ENCODE measurements around the gene SH3PXD2B. TPM values are rescaled to one million over a fixed set of nuclear protein-coding genes. Genes with fewer than 3 reads are reported as not detected.

Gene SH3PXD2B
- total RNA-seq, 3 donors from 2014 or later: 35.3 to 118 (median 43.9) TPM

- no peak for DNase-seq (ENCODE audit: low spot score in 2 of 2)
- no peaks in the 10 kb centered on the region for H3K27me3 ChIP-seq
- H3K4me1 ChIP-seq: no peaks in the 10 kb centered on the region
- peaks cover 6 to 10% of the 10 kb centered on the region in 2 donors for H3K9me3 ChIP-seq
- TF ChIP-seq POLR2AphosphoS5 (IDR thresholded peaks at IDR 0.05) (no peak), POLR2A (IDR thresholded peaks at IDR 0.05) (no peak), CTCF (IDR thresholded peaks at IDR 0.05) (no peak)
- H3K4me3 ChIP-seq: no peak overlapping the region
- intact Hi-C loops (cut with DNase I; ENCODE audit: low total_unique reads): no loop called here
- H3K27ac ChIP-seq: no peak overlapping the region
- H3K36me3 ChIP-seq: no peaks in the 10 kb centered on the region
These were observed 4.9 kb upstream of the SH3PXD2B start for GRCh38 chr5:172458976-172459782.

DNA sequence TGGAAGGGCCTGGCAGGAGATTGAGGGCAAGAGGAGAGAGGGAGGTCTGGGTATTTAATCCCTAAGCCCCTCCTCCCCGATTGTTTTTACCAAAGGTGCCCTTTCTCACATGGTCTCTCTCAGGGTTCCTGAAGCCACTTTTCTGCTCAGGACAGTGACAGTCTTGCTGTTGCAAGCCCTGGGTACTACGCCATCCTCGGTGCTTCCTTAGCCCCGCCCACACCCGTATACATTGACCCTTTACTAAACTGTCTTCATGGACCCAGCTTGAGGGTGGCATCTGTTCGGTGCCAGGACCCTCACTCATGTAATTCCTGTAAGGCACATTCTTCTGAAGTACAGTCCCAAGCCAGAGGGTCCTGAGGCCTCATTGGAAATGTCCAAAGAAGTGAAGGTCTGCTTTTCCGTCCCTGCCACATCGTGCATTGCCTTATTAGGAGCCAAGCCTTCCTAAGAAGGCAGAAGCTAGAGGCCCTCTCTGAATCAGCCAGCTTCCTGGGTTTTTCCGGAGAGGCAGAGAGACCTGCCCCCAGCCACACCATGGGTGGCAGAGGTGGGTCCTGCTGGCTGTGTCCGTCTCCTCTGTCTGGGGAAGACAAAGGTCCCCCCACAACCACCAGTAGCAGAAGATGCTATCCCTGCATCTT is 1.9 kb upstream of the SH3PXD2B start:
- Histone ChIP-seq H3K36me3 (no peaks in the 10 kb centered on the region), H3K4me3 (no peak overlapping the region), H3K4me1 (no peaks in the 10 kb centered on the region), H3K27ac (peak overlapping the region; percentile 46 to 95), H3K9me3 (no peaks in the 10 kb centered on the region), H3K27me3 (no peaks in the 10 kb centered on the region)
- DNase-seq (ENCODE audit: low spot score in 2 of 2): no peak
- intact Hi-C loops (cut with DNase I; ENCODE audit: low total_unique reads): no loop called here
- TF ChIP-seq POLR2A (IDR thresholded peaks at IDR 0.05) (no peak), POLR2AphosphoS5 (IDR thresholded peaks at IDR 0.05) (no peak), CTCF (IDR thresholded peaks at IDR 0.05) (no peak)

GRCh38 chr5:172455511-172456061 is 1.3 kb upstream of the SH3PXD2B start:
- intact Hi-C loops (cut with DNase I; ENCODE audit: low total_unique reads): no loop called here
- Histone ChIP-seq H3K4me1 (no peaks in the 10 kb centered on the region), H3K36me3 (no peaks in the 10 kb centered on the region), H3K4me3 (peak overlapping the region; percentile 90 to 98 (median 93)), H3K27ac (peak overlapping the region; percentile 46 to 95), H3K9me3 (no peaks in the 10 kb centered on the region), H3K27me3 (no peaks in the 10 kb centered on the region)
- DNase-seq (ENCODE audit: low spot score in 2 of 2): no peak
- TF ChIP-seq CTCF (IDR thresholded peaks at IDR 0.05) (no peak), POLR2A (IDR thresholded peaks at IDR 0.05) (no peak)

GRCh38 chr5:172455087-172455381 is 709 bp upstream of the SH3PXD2B start:
- Histone ChIP-seq H3K4me3 (peak overlapping the region; percentile 90 to 98 (median 93)), H3K27me3 (no peaks in the 10 kb centered on the region), H3K9me3 (no peaks in the 10 kb centered on the region), H3K36me3 (no peaks in the 10 kb centered on the region), H3K27ac (peak overlapping the region; percentile 46 to 95), H3K4me1 (no peaks in the 10 kb centered on the region)
- intact Hi-C loops (cut with DNase I; ENCODE audit: low total_unique reads): no loop called here
- TF ChIP-seq POLR2AphosphoS5 (IDR thresholded peaks at IDR 0.05) (no peak), POLR2A (IDR thresholded peaks at IDR 0.05) (no peak), CTCF (IDR thresholded peaks at IDR 0.05) (no peak)
- no peak for DNase-seq (ENCODE audit: low spot score in 2 of 2)

GRCh38 chr5:172453986-172454357 is 353 bp downstream of the SH3PXD2B start:
- H3K4me1 ChIP-seq: no peaks in the 10 kb centered on the region
- H3K4me3 ChIP-seq: peak overlapping the region; percentile 90 to 98 (median 93)
- TF ChIP-seq POLR2A (IDR thresholded peaks at IDR 0.05): no peak
- no peak for TF ChIP-seq CTCF (IDR thresholded peaks at IDR 0.05)
- no peak for TF ChIP-seq POLR2AphosphoS5 (IDR thresholded peaks at IDR 0.05)
- H3K27ac ChIP-seq: peak overlapping the region; percentile 92 to 95
- DNase-seq (ENCODE audit: low spot score in 2 of 2): no peak
- H3K9me3 ChIP-seq: no peaks in the 10 kb centered on the region
- no peaks in the 10 kb centered on the region for H3K36me3 ChIP-seq
- intact Hi-C loops (cut with DNase I; ENCODE audit: low total_unique reads): no loop called here
- no peaks in the 10 kb centered on the region for H3K27me3 ChIP-seq
